ENCODE results near the gene SEC22C. TPM values are rescaled to one million over a fixed set of nuclear protein-coding genes. Genes with fewer than 3 reads are reported as not detected.
A peak's percentile ranks its signal among the peaks of the same experiment; 100 is the strongest.

Gene SEC22C
- polyA plus RNA-seq, 3 donors: 15.3 to 28.4 (median 27.4) TPM

DNA sequence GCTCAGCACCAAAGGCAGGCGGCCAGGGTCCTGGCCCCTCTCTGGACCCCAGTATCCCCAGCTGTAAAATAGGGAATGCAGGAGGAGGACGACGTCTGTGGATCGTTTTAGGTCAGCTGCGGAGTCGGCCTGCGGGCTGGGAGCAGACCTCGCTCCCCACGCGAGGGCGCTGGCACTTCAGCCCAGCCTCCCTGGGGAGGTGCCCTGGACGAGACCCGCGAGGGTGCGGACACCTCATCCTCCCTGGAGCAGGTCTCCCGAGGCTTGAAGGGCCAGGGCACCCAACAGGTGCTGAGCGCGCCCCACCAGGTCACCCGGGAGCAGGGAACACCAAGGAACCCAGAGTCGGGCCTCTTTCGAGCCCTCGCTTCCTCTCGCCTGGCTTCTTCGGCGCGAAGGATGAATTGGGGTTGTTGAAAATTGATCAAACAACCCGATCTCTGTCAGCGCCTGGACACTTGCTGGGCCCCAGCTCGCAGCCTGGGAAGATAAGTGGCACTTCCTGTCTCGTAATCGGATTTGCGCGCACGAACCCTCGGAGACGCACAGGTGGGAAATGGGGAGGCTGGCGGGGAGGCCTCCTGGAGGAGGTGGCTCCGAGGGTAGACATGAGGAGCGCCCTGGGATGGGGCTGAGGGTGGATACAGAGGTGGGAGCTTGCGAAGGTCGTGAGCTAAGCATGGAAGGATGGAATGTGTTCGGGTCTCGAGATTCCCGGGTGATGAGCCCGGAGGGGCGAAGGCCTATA lies 79.9 kb downstream of the SEC22C start:
- peak overlapping the region; percentile 62 for H3K9ac ChIP-seq (ENCODE audit: insufficient read depth, low read length, poor library complexity, severe bottlenecking)
- peaks cover 12 to 18% of the 10 kb centered on the region in 2 donors for H3K36me3 Mint-ChIP-seq
- WGBS (ENCODE audit: insufficient coverage): under 1% methylated on average over 46 of the region's 46 CpGs
- H3K36me3 ChIP-seq (replicated peaks in 1 of 2; ENCODE audit: control insufficient read depth in 1 of 2, insufficient read depth in 2 of 2, low read length in 2 of 2): no peaks in the 10 kb centered on the region
- H3K27ac Mint-ChIP-seq: peak overlapping the region; percentile 55 to 88 (median 80)
- H3K9me3 Mint-ChIP-seq: peaks cover 0 to 4% (median 3%) of the 10 kb centered on the region in 7 donors
- intact Hi-C loops (cut with micrococcal nuclease): loop anchor here (5.0 kb wide), 2 partner anchors 35 to 45 kb away; no protein-coding TSS in a partner anchor
- peaks cover 22% of the 10 kb centered on the region for H3K79me2 ChIP-seq (ENCODE audit: insufficient read depth, low read length)
- H3K27ac ChIP-seq (ENCODE audit: low read depth in 1 of 2, low read length in 2 of 2): peak overlapping the region in 1 of 2 donors; percentile 32
- H3K9me3 ChIP-seq (replicated peaks in 1 of 2; ENCODE audit: control insufficient read depth in 1 of 2, insufficient read depth in 1 of 2, low read length in 2 of 2): no peaks in the 10 kb centered on the region
- peaks cover 30 to 52% (median 34%) of the 10 kb centered on the region in 3 donors for H3K27me3 Mint-ChIP-seq (ENCODE audit: low read depth in 3 of 3)
- H2AFZ ChIP-seq (ENCODE audit: insufficient read depth, low read depth, low read length, poor library complexity, severe bottlenecking): peak overlapping the region; percentile 84
- peaks cover 46 to 53% of the 10 kb centered on the region in 2 donors for H3K4me1 ChIP-seq (ENCODE audit: control insufficient read depth in 1 of 2, insufficient read depth in 2 of 2, low read length in 2 of 2)
- H4K20me1 ChIP-seq (ENCODE audit: insufficient read depth, low read length): peaks cover 30% of the 10 kb centered on the region
- H3K27me3 ChIP-seq (ENCODE audit: control insufficient read depth in 2 of 2, insufficient read depth in 2 of 2, low read length in 2 of 2): peaks cover 12 to 26% of the 10 kb centered on the region in 2 donors
- H3K4me2 ChIP-seq (replicated peaks; ENCODE audit: extremely low read depth, low read length, poor library complexity, severe bottlenecking): peak overlapping the region; percentile 88
- peak overlapping the region; percentile 92 to 94 for H3K4me3 Mint-ChIP-seq
- DNase-seq: peak; percentile 60 to 66 (median 64)
- TF ChIP-seq, protein P1, sequence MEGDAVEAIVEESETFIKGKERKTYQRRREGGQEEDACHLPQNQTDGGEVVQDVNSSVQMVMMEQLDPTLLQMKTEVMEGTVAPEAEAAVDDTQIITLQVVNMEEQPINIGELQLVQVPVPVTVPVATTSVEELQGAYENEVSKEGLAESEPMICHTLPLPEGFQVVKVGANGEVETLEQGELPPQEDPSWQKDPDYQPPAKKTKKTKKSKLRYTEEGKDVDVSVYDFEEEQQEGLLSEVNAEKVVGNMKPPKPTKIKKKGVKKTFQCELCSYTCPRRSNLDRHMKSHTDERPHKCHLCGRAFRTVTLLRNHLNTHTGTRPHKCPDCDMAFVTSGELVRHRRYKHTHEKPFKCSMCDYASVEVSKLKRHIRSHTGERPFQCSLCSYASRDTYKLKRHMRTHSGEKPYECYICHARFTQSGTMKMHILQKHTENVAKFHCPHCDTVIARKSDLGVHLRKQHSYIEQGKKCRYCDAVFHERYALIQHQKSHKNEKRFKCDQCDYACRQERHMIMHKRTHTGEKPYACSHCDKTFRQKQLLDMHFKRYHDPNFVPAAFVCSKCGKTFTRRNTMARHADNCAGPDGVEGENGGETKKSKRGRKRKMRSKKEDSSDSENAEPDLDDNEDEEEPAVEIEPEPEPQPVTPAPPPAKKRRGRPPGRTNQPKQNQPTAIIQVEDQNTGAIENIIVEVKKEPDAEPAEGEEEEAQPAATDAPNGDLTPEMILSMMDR (IDR thresholded peaks at IDR 0.05): peak; percentile 74
- H3K4me1 Mint-ChIP-seq: peaks cover 49% of the 10 kb centered on the region
- H3K4me3 ChIP-seq (replicated peaks in 1 of 3; ENCODE audit: low read depth in 2 of 3, low read length in 3 of 3): peak overlapping the region; percentile 48 to 89 (median 67)

DNA sequence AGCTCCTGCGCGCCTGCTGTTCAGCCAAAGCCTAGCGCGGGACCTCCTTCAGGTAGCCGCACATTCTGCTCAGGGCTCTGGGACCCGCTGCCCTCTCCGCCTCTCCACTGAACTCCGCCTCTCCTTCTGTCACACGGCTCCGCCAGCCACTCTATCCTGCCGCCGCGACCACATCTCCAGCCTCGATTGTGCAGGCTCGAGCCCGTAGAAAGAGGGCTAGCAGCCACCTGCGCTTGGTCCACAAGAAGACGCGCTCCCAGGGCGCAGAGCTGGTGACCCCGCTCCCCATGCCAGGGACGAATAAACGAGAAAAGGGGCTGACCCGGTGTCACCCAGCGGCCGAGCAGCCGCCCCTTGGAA lies 80.5 kb downstream of the SEC22C start:
- peaks cover 10 to 14% of the 10 kb centered on the region in 2 donors for H3K36me3 Mint-ChIP-seq
- peak overlapping the region in 1 of 7 donors; percentile 27 for H3K27ac Mint-ChIP-seq
- H3K9me3 ChIP-seq (replicated peaks in 1 of 2; ENCODE audit: control insufficient read depth in 1 of 2, insufficient read depth in 1 of 2, low read length in 2 of 2): no peaks in the 10 kb centered on the region
- H4K20me1 ChIP-seq (ENCODE audit: insufficient read depth, low read length): peaks cover 30% of the 10 kb centered on the region
- H3K9ac ChIP-seq (ENCODE audit: insufficient read depth, low read length, poor library complexity, severe bottlenecking): peak overlapping the region; percentile 62
- peak in 1 of 3 donors; percentile 4 for DNase-seq
- peak overlapping the region; percentile 92 to 94 for H3K4me3 Mint-ChIP-seq
- H3K4me1 ChIP-seq (ENCODE audit: control insufficient read depth in 1 of 2, insufficient read depth in 2 of 2, low read length in 2 of 2): peaks cover 46 to 53% of the 10 kb centered on the region in 2 donors
- peak overlapping the region; percentile 84 for H2AFZ ChIP-seq (ENCODE audit: insufficient read depth, low read depth, low read length, poor library complexity, severe bottlenecking)
- no peak overlapping the region for H3K27ac ChIP-seq (ENCODE audit: low read depth in 1 of 2, low read length in 2 of 2)
- H3K4me2 ChIP-seq (replicated peaks; ENCODE audit: extremely low read depth, low read length, poor library complexity, severe bottlenecking): peak overlapping the region; percentile 88
- H3K79me2 ChIP-seq (ENCODE audit: insufficient read depth, low read length): peaks cover 22% of the 10 kb centered on the region
- peaks cover 0 to 4% (median 3%) of the 10 kb centered on the region in 7 donors for H3K9me3 Mint-ChIP-seq
- 6% methylated on average over 27 of the region's 27 CpGs for WGBS (ENCODE audit: insufficient coverage)
- peaks cover 12 to 26% of the 10 kb centered on the region in 2 donors for H3K27me3 ChIP-seq (ENCODE audit: control insufficient read depth in 2 of 2, insufficient read depth in 2 of 2, low read length in 2 of 2)
- TF ChIP-seq, protein P1 (IDR thresholded peaks at IDR 0.05): no peak
- H3K36me3 ChIP-seq (replicated peaks in 1 of 2; ENCODE audit: control insufficient read depth in 1 of 2, insufficient read depth in 2 of 2, low read length in 2 of 2): no peaks in the 10 kb centered on the region
- intact Hi-C loops (cut with micrococcal nuclease): loop anchor here (5.0 kb wide), 2 partner anchors 36 to 46 kb away; no protein-coding TSS in a partner anchor
- H3K27me3 Mint-ChIP-seq (ENCODE audit: low read depth in 3 of 3): peaks cover 30 to 51% (median 34%) of the 10 kb centered on the region in 3 donors
- peaks cover 48% of the 10 kb centered on the region for H3K4me1 Mint-ChIP-seq
- peak overlapping the region in 2 of 3 experiments; percentile 67 to 89 for H3K4me3 ChIP-seq (replicated peaks in 1 of 3; ENCODE audit: low read depth in 2 of 3, low read length in 3 of 3)
